Stimulated activated CD8-positive, alpha-beta memory T cell treated with anti-CD3 and anti-CD28 coated beads, Interleukin-4, amount 100 ng/mL, for 24 hours (primary cell): Measurements from ENCODE around the gene PKD2L2.
"Not testable (repeated sequence)": the region's sequence is repeated elsewhere in the genome, so short reads cannot be mapped to it uniquely, and the experiment has no call there.

Source experiments
- DNase-seq: peaks from one replicate; pipeline ENCODE4 v3.0.0-alpha.2; 2020; ENCODE audit warnings: low read depth

Gene PKD2L2

DNA sequence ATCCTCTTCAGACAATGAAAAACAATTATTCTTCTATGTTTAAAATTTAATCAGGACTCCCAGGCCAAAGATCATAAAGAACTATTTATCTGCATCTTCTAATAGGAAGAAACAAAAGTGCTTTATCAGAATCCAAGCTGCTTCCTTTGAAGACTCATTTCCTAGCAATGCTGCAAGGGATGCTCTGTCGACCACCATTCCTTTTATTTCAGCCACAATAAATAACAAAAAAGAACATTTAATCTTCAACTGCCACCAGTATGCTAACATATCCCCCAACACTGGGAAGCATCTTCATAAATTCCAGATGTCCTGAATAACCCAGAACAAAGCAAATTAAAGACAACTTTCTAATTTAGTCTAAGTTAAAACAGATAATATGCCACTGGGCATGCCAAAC lies 68.7 kb downstream of the PKD2L2 start:
- no peak for DNase-seq

DNA sequence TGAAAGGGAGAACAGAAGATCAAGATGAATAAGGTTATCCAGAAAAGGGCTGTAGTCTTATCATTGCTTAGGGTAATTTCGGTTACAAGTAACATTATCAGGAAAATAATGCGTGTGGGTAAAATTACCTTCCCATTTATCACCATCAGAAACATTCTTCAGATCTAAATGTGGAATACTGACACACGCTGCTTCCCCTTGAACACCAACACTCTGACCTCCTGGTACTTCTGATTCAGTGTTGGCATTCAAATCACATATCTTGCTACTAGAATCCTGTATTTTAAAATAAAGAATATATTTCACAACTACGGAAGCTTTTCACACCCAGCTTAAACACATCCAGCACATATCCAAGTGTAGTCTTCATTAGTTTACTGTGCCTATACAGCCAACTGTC lies 70.2 kb downstream of the PKD2L2 start:
- DNase-seq: no peak

DNA sequence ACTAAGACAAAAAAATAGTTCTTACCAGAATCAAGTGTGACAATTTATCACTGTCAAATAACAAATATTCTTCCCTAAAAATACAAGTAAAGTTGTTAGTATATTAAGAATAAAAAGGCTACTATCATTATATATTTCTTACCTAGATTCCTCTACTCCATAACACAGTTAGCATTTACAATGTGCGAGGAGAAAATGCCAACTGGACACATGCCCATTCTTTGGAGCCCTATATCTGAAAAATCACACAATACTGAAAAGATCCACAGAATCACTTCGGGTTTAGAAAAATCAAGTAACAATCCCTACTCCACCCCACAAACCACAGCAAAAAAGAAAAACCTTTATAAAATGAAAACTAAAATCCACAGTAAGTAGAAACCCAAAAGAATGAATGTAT lies 70.9 kb downstream of the PKD2L2 start:
- DNase-seq: no peak

DNA sequence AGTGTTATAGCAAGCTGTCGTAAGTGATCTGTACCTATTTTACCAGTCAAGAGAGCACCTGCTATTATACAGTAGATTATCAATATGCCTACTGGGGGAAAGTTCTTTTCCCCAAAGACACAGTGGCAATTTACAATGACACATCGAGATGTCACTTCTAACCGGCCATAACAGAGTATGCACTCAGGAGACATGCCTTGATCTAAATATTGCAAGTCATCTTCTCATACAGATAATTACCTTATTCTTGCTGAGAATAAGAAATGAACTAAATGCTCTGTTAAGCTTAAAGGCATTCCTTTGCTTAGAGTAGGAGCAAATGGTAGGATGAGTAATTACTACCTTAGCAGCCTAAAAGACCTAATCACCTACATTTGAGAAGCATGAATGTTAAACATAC lies 71.6 kb downstream of the PKD2L2 start:
- DNase-seq: no peak

DNA sequence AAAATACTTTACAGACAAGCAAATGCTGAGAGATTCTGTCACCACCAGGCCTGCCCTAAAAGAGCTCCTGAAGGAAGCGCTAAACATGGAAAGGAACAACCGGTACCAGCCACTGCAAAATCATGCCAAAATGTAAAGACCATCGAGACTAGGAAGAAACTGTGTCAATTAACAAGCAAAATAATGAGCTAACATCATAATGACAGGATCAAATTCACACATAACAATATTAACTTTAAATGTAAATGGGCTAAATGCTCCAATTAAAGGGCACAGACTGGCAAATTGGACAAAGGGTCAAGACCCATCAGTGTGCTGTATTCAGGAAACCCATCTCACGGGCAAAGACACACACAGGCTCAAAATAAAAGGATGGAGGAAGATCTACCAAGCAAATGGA lies 81.1 kb downstream of the PKD2L2 start:
- not testable (repeated sequence) for DNase-seq

DNA sequence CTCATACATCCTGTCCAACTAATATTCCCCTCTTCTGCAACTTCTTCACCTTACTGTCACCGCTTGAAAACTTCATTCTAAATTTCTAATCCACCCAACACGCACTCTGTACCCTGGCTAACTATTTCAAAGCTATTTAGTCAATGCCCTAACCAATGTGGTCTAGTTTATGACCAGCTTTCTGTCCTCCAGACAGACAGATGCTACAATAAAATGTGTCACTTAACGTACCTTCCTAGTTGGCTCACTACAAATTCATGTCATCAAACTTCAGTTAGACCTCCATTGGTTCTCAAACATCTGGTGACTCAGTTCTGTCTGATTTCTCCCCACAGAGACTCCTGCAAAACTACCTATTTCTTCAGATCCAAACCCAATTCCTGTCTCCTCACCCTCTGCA lies 86.0 kb downstream of the PKD2L2 start:
- DNase-seq: no peak

DNA sequence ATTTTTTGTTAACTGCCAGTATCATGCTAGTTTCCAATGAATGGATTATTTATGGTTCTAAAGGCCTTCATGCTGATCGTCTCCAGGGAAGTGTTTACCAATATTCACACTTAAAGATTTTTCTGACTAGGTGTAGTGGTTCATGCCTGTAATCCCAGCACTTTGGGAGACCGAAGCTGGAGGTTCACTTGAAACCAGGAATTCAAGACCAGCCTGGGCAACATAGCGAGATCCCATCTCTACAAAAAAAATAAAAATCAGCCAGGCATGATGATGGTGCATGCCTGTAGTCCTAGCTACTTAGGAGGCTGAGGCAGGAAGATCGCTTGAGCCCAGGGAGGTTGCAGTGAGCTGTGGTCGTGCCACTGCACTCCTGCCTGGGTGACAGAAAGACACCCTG lies 100.2 kb downstream of the PKD2L2 start:
- no peak for DNase-seq
